ENCODE data around the gene CSDE1.

DNA sequence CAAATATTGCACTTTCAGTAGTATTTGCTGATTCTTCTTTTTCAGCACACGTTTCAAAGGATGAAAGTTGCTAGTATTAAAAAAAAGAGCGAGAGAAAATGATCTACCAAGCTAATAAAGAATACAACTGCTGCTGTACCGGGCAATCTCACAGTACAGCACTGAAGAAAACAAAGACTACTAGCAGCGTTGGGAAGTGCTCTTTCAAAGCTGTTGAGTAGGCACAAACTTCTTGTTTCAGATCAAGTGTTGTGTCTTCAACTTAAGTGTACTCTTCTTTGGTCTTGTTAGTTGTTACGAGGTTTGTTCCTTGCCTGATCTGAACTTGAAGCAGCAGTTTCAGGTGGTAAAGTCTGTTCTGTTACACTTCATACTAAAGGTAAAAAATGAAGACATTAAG lies 7.9 kb downstream of the CSDE1 start:
- TF ChIP-seq POLR2A (IDR thresholded peaks at IDR 0.05): no peak
- TF ChIP-seq POLR2AphosphoS5 (IDR thresholded peaks at IDR 0.05; ENCODE audit: insufficient read depth in 1 of 2, low read depth in 1 of 2): no peak
